Coronary artery (tissue), 2 donors: ENCODE measurements around the gene PABPC1L.

Source experiments
- DNase-seq: peaks from one replicate; pipeline ENCODE4 v3.0.0-alpha.2; 2017; ENCODE audit warnings: low spot score
- H3K27ac ChIP-seq, 2 donors: fragments of 200-600 bp; sonication (generic); one replicate each; pipeline ENCODE4 v1.5.1; 2016 to 2019
- H3K4me3 ChIP-seq: fragments of 200-600 bp; sonication (generic); 2 replicates; pipeline ENCODE4 v1.5.1; 2016; ENCODE audit warnings: mild to moderate bottlenecking, moderate library complexity
- TF ChIP-seq, protein P1 (sequence below): fragments of 200-600 bp; sonication (generic); IDR thresholded peaks from one replicate; pipeline ENCODE4 v1.5.1; 2019; ENCODE audit warnings: antibody characterized with exemption

Gene PABPC1L

DNA sequence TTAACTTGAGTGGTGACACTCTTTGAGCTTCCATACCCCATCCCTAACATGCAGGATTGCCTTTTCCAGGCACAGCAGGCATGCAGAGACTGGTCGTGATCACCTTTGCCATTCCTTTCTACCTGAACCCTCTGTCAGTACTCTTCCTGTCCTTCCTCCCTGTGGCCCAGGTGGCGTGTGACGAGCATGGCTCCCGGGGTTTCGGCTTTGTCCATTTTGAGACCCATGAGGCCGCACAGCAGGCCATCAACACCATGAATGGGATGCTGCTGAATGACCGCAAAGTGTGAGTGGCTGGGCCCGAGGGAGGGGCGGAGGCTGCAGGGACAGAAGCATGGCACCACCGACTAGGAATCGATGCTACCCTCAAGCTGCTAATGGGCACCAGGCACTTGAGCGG is 6.7 kb downstream of the PABPC1L start:
- H3K4me3 ChIP-seq: no peak overlapping the region
- H3K27ac ChIP-seq: no peak overlapping the region
- TF ChIP-seq, protein P1, sequence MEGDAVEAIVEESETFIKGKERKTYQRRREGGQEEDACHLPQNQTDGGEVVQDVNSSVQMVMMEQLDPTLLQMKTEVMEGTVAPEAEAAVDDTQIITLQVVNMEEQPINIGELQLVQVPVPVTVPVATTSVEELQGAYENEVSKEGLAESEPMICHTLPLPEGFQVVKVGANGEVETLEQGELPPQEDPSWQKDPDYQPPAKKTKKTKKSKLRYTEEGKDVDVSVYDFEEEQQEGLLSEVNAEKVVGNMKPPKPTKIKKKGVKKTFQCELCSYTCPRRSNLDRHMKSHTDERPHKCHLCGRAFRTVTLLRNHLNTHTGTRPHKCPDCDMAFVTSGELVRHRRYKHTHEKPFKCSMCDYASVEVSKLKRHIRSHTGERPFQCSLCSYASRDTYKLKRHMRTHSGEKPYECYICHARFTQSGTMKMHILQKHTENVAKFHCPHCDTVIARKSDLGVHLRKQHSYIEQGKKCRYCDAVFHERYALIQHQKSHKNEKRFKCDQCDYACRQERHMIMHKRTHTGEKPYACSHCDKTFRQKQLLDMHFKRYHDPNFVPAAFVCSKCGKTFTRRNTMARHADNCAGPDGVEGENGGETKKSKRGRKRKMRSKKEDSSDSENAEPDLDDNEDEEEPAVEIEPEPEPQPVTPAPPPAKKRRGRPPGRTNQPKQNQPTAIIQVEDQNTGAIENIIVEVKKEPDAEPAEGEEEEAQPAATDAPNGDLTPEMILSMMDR: no peak
- DNase-seq: no peak

DNA sequence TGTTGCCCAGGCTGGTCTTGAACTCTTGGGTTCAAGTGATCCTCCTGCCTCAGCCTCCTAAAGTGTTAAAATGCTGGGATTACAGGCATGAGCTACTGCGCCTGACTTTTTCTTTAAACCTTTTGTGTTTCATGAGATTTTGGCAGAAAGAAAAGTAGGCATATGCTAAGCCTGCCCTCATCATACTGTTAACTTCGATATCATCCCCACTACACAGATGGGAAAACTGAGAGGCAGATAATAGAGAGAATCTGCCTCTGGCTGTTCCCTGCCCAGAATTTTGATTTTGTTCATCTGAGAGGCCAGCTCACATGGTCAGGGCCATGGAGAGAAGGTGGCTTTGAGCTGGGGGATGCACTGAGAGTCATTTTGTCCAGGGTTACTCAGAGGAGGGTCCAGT is 7.5 kb downstream of the PABPC1L start:
- DNase-seq: no peak
- TF ChIP-seq, protein P1: no peak
- no peak overlapping the region for H3K4me3 ChIP-seq
- no peak overlapping the region for H3K27ac ChIP-seq

DNA sequence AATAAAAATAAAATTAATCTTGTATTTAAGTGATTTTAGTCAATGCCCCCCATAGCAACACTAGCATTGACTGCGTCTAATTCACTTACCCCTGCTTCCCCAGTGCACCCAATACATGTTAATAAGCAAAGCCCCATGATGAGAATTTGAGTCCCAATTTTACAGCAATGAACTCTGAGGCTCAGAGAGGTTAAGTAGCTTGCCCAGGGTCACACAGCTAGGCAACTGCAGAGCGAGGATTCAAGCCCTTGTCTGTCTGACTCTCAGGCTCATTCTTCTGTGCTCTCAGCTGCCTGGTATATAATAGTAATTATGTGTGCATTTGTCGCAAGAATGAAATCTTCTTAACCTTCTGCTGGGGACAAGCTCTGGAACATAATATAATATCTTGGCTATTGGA is 8.5 kb downstream of the PABPC1L start:
- H3K4me3 ChIP-seq: no peak overlapping the region
- TF ChIP-seq, protein P1: no peak
- H3K27ac ChIP-seq: no peak overlapping the region
- DNase-seq: no peak

- TF ChIP-seq, protein P1: no peak
- DNase-seq: no peak
- no peak overlapping the region for H3K4me3 ChIP-seq
- no peak overlapping the region for H3K27ac ChIP-seq
These were observed 8.9 kb downstream of the PABPC1L start for GRCh38 chr20:44918761-44919160.

GRCh38 chr20:44921447-44921846 is 11.6 kb downstream of the PABPC1L start:
- TF ChIP-seq, protein P1: no peak
- no peak overlapping the region for H3K4me3 ChIP-seq
- H3K27ac ChIP-seq: no peak overlapping the region
- no peak for DNase-seq

DNA sequence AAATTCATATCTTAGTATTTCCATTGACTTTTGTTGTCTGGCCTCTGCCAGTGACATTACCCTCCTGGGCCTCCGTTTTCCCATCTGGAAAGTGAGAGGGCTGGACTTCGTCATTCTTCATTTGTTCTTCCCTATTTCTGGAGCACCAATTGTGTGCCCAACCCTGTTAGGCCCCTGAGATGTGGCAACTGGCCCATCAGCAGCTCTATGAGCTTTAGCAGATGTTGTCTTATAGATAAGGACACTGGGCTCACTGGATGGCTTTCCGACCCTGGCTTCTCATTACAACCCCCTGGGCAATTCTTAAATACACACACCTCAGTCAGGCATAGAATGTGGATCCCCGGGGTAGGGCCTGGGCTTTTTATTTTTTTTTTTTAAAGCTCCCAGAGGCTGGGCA is 14.7 kb downstream of the PABPC1L start:
- TF ChIP-seq, protein P1: no peak
- no peak overlapping the region for H3K4me3 ChIP-seq
- DNase-seq: no peak
- no peak overlapping the region for H3K27ac ChIP-seq

DNA sequence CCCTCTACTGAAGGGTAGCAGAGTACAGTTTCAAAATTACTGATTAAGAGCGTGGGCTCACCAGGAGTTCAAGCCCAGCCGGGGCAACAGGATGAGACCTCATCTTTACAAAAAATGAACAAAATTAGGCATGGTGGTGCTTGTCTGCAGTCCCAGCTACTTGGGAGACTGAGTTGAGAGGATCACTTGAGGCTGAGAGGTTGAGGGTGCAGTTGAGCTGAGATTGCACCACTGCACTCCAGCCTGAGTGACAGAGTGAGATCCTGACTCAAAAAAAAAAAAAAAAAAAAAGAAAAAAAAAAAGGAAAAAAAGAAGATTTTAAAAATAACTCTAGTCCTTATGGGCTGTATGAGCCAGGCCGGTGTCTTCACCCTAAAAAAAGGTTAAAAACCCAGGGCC is 18.7 kb downstream of the PABPC1L start:
- DNase-seq: no peak
- TF ChIP-seq, protein P1: no peak
- H3K4me3 ChIP-seq: no peak overlapping the region
- H3K27ac ChIP-seq: no peak overlapping the region
